ENCODE measurements around the gene ZNF879.

ZNF879 gene

DNA sequence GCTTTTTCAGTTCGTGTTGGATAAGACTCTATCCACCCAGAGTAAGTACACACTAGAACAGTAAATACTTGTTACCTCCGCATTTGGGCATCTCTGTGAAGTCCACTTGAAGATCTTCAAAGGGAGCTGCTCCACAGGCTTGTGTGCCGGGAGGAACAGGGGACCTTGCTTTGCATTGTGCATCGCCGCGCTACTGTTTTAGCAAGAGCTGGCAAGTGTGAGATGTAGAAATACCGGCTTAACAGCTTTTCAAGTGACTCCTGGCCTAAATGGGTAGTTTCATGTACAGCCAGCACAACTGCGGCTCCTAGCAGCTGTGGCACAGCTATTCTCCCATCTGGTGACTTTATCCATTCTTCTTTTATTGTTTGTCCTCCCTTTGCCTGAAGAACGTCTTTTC lies 28.2 kb downstream of the ZNF879 start:
- Histone ChIP-seq H3K36me3 (ENCODE audit: control insufficient read depth in 2 of 2, insufficient read depth in 1 of 2, low read length in 2 of 2) (no peaks in the 10 kb centered on the region), H3K9me3 (ENCODE audit: control insufficient read depth, insufficient read depth, low read depth, low read length) (no peaks in the 10 kb centered on the region), H3K4me3 (ENCODE audit: low read depth, low read length) (no peak overlapping the region), H3K27ac (ENCODE audit: extremely low read depth, low read depth, low read length) (no peak overlapping the region), H3K4me1 (ENCODE audit: control insufficient read depth, insufficient read depth, low read length) (no peaks in the 10 kb centered on the region)
- CTCF ChIA-PET, result no interaction called here
- TF ChIP-seq, protein P1, sequence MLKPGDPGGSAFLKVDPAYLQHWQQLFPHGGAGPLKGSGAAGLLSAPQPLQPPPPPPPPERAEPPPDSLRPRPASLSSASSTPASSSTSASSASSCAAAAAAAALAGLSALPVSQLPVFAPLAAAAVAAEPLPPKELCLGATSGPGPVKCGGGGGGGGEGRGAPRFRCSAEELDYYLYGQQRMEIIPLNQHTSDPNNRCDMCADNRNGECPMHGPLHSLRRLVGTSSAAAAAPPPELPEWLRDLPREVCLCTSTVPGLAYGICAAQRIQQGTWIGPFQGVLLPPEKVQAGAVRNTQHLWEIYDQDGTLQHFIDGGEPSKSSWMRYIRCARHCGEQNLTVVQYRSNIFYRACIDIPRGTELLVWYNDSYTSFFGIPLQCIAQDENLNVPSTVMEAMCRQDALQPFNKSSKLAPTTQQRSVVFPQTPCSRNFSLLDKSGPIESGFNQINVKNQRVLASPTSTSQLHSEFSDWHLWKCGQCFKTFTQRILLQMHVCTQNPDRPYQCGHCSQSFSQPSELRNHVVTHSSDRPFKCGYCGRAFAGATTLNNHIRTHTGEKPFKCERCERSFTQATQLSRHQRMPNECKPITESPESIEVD (tag by site-specific recombination; IDR thresholded peaks at IDR 0.05), result no peak
- TF ChIP-seq SP2 (tag by site-specific recombination; IDR thresholded peaks at IDR 0.05) (no peak), GLIS1 (tag by site-specific recombination; IDR thresholded peaks at IDR 0.05) (no peak)
- TF ChIP-seq, protein P2, sequence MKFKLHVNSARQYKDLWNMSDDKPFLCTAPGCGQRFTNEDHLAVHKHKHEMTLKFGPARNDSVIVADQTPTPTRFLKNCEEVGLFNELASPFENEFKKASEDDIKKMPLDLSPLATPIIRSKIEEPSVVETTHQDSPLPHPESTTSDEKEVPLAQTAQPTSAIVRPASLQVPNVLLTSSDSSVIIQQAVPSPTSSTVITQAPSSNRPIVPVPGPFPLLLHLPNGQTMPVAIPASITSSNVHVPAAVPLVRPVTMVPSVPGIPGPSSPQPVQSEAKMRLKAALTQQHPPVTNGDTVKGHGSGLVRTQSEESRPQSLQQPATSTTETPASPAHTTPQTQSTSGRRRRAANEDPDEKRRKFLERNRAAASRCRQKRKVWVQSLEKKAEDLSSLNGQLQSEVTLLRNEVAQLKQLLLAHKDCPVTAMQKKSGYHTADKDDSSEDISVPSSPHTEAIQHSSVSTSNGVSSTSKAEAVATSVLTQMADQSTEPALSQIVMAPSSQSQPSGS (tag by site-specific recombination; IDR thresholded peaks at IDR 0.05; ENCODE audit: low read depth), result no peak
- TF ChIP-seq, protein P3, sequence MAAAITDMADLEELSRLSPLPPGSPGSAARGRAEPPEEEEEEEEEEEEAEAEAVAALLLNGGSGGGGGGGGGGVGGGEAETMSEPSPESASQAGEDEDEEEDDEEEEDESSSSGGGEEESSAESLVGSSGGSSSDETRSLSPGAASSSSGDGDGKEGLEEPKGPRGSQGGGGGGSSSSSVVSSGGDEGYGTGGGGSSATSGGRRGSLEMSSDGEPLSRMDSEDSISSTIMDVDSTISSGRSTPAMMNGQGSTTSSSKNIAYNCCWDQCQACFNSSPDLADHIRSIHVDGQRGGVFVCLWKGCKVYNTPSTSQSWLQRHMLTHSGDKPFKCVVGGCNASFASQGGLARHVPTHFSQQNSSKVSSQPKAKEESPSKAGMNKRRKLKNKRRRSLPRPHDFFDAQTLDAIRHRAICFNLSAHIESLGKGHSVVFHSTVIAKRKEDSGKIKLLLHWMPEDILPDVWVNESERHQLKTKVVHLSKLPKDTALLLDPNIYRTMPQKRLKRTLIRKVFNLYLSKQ (tag by site-specific recombination; IDR thresholded peaks at IDR 0.05; ENCODE audit: borderline replicate concordance), result no peak
- TF ChIP-seq, protein P4, sequence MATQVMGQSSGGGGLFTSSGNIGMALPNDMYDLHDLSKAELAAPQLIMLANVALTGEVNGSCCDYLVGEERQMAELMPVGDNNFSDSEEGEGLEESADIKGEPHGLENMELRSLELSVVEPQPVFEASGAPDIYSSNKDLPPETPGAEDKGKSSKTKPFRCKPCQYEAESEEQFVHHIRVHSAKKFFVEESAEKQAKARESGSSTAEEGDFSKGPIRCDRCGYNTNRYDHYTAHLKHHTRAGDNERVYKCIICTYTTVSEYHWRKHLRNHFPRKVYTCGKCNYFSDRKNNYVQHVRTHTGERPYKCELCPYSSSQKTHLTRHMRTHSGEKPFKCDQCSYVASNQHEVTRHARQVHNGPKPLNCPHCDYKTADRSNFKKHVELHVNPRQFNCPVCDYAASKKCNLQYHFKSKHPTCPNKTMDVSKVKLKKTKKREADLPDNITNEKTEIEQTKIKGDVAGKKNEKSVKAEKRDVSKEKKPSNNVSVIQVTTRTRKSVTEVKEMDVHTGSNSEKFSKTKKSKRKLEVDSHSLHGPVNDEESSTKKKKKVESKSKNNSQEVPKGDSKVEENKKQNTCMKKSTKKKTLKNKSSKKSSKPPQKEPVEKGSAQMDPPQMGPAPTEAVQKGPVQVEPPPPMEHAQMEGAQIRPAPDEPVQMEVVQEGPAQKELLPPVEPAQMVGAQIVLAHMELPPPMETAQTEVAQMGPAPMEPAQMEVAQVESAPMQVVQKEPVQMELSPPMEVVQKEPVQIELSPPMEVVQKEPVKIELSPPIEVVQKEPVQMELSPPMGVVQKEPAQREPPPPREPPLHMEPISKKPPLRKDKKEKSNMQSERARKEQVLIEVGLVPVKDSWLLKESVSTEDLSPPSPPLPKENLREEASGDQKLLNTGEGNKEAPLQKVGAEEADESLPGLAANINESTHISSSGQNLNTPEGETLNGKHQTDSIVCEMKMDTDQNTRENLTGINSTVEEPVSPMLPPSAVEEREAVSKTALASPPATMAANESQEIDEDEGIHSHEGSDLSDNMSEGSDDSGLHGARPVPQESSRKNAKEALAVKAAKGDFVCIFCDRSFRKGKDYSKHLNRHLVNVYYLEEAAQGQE (tag by site-specific recombination; IDR thresholded peaks at IDR 0.05), result no peak
- TF ChIP-seq, protein P5, sequence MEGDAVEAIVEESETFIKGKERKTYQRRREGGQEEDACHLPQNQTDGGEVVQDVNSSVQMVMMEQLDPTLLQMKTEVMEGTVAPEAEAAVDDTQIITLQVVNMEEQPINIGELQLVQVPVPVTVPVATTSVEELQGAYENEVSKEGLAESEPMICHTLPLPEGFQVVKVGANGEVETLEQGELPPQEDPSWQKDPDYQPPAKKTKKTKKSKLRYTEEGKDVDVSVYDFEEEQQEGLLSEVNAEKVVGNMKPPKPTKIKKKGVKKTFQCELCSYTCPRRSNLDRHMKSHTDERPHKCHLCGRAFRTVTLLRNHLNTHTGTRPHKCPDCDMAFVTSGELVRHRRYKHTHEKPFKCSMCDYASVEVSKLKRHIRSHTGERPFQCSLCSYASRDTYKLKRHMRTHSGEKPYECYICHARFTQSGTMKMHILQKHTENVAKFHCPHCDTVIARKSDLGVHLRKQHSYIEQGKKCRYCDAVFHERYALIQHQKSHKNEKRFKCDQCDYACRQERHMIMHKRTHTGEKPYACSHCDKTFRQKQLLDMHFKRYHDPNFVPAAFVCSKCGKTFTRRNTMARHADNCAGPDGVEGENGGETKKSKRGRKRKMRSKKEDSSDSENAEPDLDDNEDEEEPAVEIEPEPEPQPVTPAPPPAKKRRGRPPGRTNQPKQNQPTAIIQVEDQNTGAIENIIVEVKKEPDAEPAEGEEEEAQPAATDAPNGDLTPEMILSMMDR (tag by site-specific recombination; IDR thresholded peaks at IDR 0.05), result no peak
- TF ChIP-seq, protein P6, sequence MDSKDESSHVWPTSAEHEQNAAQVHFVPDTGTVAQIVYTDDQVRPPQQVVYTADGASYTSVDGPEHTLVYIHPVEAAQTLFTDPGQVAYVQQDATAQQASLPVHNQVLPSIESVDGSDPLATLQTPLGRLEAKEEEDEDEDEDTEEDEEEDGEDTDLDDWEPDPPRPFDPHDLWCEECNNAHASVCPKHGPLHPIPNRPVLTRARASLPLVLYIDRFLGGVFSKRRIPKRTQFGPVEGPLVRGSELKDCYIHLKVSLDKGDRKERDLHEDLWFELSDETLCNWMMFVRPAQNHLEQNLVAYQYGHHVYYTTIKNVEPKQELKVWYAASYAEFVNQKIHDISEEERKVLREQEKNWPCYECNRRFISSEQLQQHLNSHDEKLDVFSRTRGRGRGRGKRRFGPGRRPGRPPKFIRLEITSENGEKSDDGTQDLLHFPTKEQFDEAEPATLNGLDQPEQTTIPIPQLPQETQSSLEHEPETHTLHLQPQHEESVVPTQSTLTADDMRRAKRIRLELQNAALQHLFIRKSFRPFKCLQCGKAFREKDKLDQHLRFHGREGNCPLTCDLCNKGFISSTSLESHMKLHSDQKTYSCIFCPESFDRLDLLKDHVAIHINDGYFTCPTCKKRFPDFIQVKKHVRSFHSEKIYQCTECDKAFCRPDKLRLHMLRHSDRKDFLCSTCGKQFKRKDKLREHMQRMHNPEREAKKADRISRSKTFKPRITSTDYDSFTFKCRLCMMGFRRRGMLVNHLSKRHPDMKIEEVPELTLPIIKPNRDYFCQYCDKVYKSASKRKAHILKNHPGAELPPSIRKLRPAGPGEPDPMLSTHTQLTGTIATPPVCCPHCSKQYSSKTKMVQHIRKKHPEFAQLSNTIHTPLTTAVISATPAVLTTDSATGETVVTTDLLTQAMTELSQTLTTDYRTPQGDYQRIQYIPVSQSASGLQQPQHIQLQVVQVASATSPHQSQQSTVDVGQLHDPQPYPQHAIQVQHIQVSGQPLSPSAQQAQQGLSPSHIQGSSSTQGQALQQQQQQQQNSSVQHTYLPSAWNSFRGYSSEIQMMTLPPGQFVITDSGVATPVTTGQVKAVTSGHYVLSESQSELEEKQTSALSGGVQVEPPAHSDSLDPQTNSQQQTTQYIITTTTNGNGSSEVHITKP (tag by site-specific recombination; IDR thresholded peaks at IDR 0.05), result no peak
- POLR2A ChIA-PET, result no interaction called here

DNA sequence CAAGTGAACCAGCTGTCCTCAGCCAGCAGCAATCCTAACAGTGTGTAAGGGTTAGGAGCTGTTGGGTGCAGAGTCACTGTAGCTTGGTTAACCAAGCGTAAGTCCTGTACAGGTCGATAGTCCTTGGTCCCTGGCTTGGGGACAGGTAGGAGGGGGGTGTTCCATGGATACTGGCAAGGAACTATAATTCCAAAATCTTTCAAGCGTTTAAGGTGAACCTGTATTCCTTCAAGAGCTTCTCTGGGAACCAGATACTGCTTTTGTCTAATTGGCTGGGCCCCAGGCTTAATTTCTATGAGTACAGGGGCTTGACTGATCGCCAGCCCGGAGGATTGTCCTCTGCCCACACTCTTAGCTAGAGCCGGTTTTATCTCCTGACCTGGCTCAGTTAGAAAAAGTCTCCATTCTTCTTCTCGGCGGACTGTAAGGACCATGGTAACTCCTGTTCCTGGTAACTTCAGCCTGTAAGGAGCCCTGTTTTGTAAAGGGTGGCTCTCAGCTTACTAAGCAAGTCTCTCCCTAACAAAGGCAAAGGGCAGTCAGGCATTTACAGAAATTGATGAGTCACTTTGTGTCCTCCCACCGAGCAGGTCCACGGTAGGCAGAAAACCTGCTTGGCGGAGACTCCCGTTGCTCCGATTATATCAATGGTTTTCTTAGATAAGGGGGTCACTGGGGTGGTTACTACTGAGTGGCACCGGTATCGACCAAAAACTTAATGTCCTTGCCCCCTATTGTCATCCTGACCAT lies 30.6 kb downstream of the ZNF879 start:
- Histone ChIP-seq H3K4me1 (ENCODE audit: control insufficient read depth, insufficient read depth, low read length) (no peaks in the 10 kb centered on the region), H3K4me3 (ENCODE audit: low read depth, low read length) (no peak overlapping the region), H3K36me3 (ENCODE audit: control insufficient read depth in 2 of 2, insufficient read depth in 1 of 2, low read length in 2 of 2) (no peaks in the 10 kb centered on the region), H3K27ac (ENCODE audit: extremely low read depth, low read depth, low read length) (no peak overlapping the region), H3K9me3 (ENCODE audit: control insufficient read depth, insufficient read depth, low read depth, low read length) (no peaks in the 10 kb centered on the region)
- TF ChIP-seq ZNF571 (tag by site-specific recombination; IDR thresholded peaks at IDR 0.05), result no peak
- TF ChIP-seq ZNF335 (tag by site-specific recombination; conservative IDR thresholded peaks at IDR 0.05), result no peak
- TF ChIP-seq ZNF132 (tag by site-specific recombination; IDR thresholded peaks at IDR 0.05; ENCODE audit: borderline replicate concordance), result no peak
- TF ChIP-seq, protein P7, sequence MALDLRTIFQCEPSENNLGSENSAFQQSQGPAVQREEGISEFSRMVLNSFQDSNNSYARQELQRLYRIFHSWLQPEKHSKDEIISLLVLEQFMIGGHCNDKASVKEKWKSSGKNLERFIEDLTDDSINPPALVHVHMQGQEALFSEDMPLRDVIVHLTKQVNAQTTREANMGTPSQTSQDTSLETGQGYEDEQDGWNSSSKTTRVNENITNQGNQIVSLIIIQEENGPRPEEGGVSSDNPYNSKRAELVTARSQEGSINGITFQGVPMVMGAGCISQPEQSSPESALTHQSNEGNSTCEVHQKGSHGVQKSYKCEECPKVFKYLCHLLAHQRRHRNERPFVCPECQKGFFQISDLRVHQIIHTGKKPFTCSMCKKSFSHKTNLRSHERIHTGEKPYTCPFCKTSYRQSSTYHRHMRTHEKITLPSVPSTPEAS (tag by site-specific recombination; IDR thresholded peaks at IDR 0.05), result no peak
- POLR2A ChIA-PET, result no interaction called here
- CTCF ChIA-PET, result no interaction called here

Data from HEK293 (cell line).